Osteoblast (primary cell): ENCODE results near the gene TTC7B. TPM values are rescaled to one million over a fixed set of nuclear protein-coding genes. Genes with fewer than 3 reads are reported as not detected.

Experiments
- DNase-seq: peaks from one replicate; pipeline ENCODE4 v3.0.0; 2011; ENCODE audit warnings: low spot score, mixed read lengths; ENCODE audit not compliant: insufficient read length; ENCODE audit errors: missing footprints
- H2AFZ ChIP-seq: 2 replicates; pipeline ENCODE4 v1.6.0; 2011; ENCODE audit warnings: mild to moderate bottlenecking, low read length
- H3K27ac ChIP-seq: 2 replicates; pipeline ENCODE4 v1.5.1; 2011; ENCODE audit warnings: mild to moderate bottlenecking, low read depth, low read length, moderate library complexity
- H3K27me3 ChIP-seq: 2 replicates; pipeline ENCODE4 v1.6.0; 2012; ENCODE audit warnings: mild to moderate bottlenecking, control low read depth, inconsistent platforms, low read length, moderate library complexity; ENCODE audit not compliant: insufficient read depth
- H3K36me3 ChIP-seq: 2 replicates; pipeline ENCODE4 v1.5.1; 2011; ENCODE audit warnings: mild to moderate bottlenecking, low read length, control low read depth, moderate library complexity; ENCODE audit not compliant: insufficient read depth
- H3K4me1 ChIP-seq: 2 replicates; pipeline ENCODE4 v1.5.1; 2011; ENCODE audit warnings: mild to moderate bottlenecking, low read length, control low read depth, moderate library complexity; ENCODE audit not compliant: insufficient read depth
- H3K4me2 ChIP-seq: 2 replicates; pipeline ENCODE4 v1.6.0; 2011; ENCODE audit warnings: mild to moderate bottlenecking, low read length; ENCODE audit not compliant: insufficient read depth
- H3K4me3 ChIP-seq: fragments of 200-600 bp; sonication (generic); 3 replicates; pipeline ENCODE4 v1.5.1; 2012; ENCODE audit warnings: mild to moderate bottlenecking, low read length, inconsistent platforms; ENCODE audit not compliant: insufficient read depth
- H3K79me2 ChIP-seq: 2 replicates; pipeline ENCODE4 v1.6.0; 2012; ENCODE audit warnings: mild to moderate bottlenecking, low read length, control low read depth, inconsistent platforms; ENCODE audit not compliant: insufficient read depth
- H3K9me3 ChIP-seq: 2 replicates; pipeline ENCODE4 v1.5.1; 2011; ENCODE audit warnings: low read depth, low read length, control low read depth
- H4K20me1 ChIP-seq: 2 replicates; pipeline ENCODE4 v1.6.0; 2012; ENCODE audit warnings: mild to moderate bottlenecking, low read length, control low read depth; ENCODE audit not compliant: insufficient read depth
- CTCF ChIP-seq: IDR thresholded peaks from 2 replicates; pipeline ENCODE4 v1.5.1; 2011; ENCODE audit warnings: mild to moderate bottlenecking, low read depth, low read length, moderate library complexity; ENCODE audit errors: extremely low read depth
- total RNA-seq: library from RNA; depleted of rRNA; stranded (reverse); fragments of >200 nt; gene quantifications from 2 replicates; pipeline ENCODE4 v1.2.3, GENCODE V29; 2012

TTC7B gene
- total RNA-seq, 1 donor: 14.5 TPM

- no peak for TF ChIP-seq CTCF
- Histone ChIP-seq H3K27me3 (no peaks in the 10 kb centered on the region), H3K4me1 (no peaks in the 10 kb centered on the region), H3K9me3 (no peaks in the 10 kb centered on the region), H3K36me3 (no peaks in the 10 kb centered on the region), H3K79me2 (no peaks in the 10 kb centered on the region), H3K4me3 (no peak overlapping the region), H4K20me1 (no peaks in the 10 kb centered on the region), H3K4me2 (no peak overlapping the region), H3K27ac (no peak overlapping the region), H2AFZ (no peak overlapping the region)
- DNase-seq: no peak
These were observed 214.0 kb downstream of the TTC7B start for GRCh38 chr14:90602088-90602687.

- Histone ChIP-seq H3K4me2 (no peak overlapping the region), H3K4me1 (no peaks in the 10 kb centered on the region), H3K27ac (no peak overlapping the region), H3K4me3 (no peak overlapping the region), H3K9me3 (no peaks in the 10 kb centered on the region), H2AFZ (no peak overlapping the region), H3K79me2 (no peaks in the 10 kb centered on the region), H3K36me3 (no peaks in the 10 kb centered on the region), H3K27me3 (no peaks in the 10 kb centered on the region), H4K20me1 (no peaks in the 10 kb centered on the region)
- DNase-seq: no peak
- TF ChIP-seq CTCF: no peak
These were observed 214.7 kb downstream of the TTC7B start for GRCh38 chr14:90601563-90601962.

- H2AFZ ChIP-seq: no peak overlapping the region
- H3K27ac ChIP-seq: no peak overlapping the region
- TF ChIP-seq CTCF: no peak
- DNase-seq: no peak
- no peaks in the 10 kb centered on the region for H3K27me3 ChIP-seq
- no peaks in the 10 kb centered on the region for H3K9me3 ChIP-seq
- no peaks in the 10 kb centered on the region for H3K79me2 ChIP-seq
- no peak overlapping the region for H3K4me3 ChIP-seq
- H4K20me1 ChIP-seq: no peaks in the 10 kb centered on the region
- no peaks in the 10 kb centered on the region for H3K4me1 ChIP-seq
- no peaks in the 10 kb centered on the region for H3K36me3 ChIP-seq
- H3K4me2 ChIP-seq: no peak overlapping the region
These were observed 215.6 kb downstream of the TTC7B start for GRCh38 chr14:90600619-90601018.

GRCh38 chr14:90599748-90600507 is 216.3 kb downstream of the TTC7B start:
- Histone ChIP-seq H3K27me3 (no peaks in the 10 kb centered on the region), H3K4me2 (no peak overlapping the region), H4K20me1 (no peaks in the 10 kb centered on the region), H3K9me3 (no peaks in the 10 kb centered on the region), H3K4me1 (no peaks in the 10 kb centered on the region), H3K79me2 (no peaks in the 10 kb centered on the region), H3K27ac (no peak overlapping the region), H3K4me3 (no peak overlapping the region), H2AFZ (no peak overlapping the region), H3K36me3 (no peaks in the 10 kb centered on the region)
- no peak for DNase-seq
- TF ChIP-seq CTCF: peak; percentile 27
